Karpas-422 (cell line): ENCODE measurements around the gene TEDC1. TPM values are rescaled to one million over a fixed set of nuclear protein-coding genes. Genes with fewer than 3 reads are reported as not detected.
A peak's percentile ranks its signal among the peaks of the same experiment; 100 is the strongest.

ENCODE experiments used
- DNase-seq: peaks from one replicate; pipeline ENCODE4 v3.0.0-alpha.2; 2015
- H2AFZ ChIP-seq: fragments of 200-600 bp; sonication (generic); 2 replicates; pipeline ENCODE4 v1.6.1; 2014; ENCODE audit warnings: antibody characterized with exemption, low read length, mixed read lengths
- H3K27ac ChIP-seq: fragments of 200-600 bp; sonication (generic); 2 replicates; pipeline ENCODE4 v1.5.1; 2014; ENCODE audit warnings: mild to moderate bottlenecking, low read length, moderate library complexity
- H3K27me3 ChIP-seq: fragments of 200-600 bp; sonication (generic); 2 replicates; pipeline ENCODE4 v1.6.1; 2014; ENCODE audit warnings: low read length, mixed read lengths
- H3K36me3 ChIP-seq: fragments of 200-600 bp; sonication (generic); 2 replicates; pipeline ENCODE4 v1.6.1; 2014; ENCODE audit warnings: low read length, mixed read lengths; ENCODE audit not compliant: insufficient read depth
- H3K4me1 ChIP-seq: fragments of 200-600 bp; sonication (generic); 2 replicates; pipeline ENCODE4 v1.6.1; 2014; ENCODE audit warnings: mild to moderate bottlenecking, low read length, mixed read lengths
- H3K4me2 ChIP-seq: fragments of 200-600 bp; sonication (generic); 2 replicates; pipeline ENCODE4 v1.6.1; 2014; ENCODE audit warnings: low read length, low read depth, mild to moderate bottlenecking; ENCODE audit not compliant: poor library complexity, severe bottlenecking
- H3K4me3 ChIP-seq: fragments of 200-600 bp; sonication (generic); 2 replicates; pipeline ENCODE4 v1.5.1; 2014; ENCODE audit warnings: mild to moderate bottlenecking, antibody characterized with exemption, low read length, mixed read lengths
- H3K79me2 ChIP-seq: fragments of 200-600 bp; sonication (generic); 2 replicates; pipeline ENCODE4 v1.6.1; 2014; ENCODE audit warnings: mild to moderate bottlenecking, low read length, mixed read lengths
- H3K9ac ChIP-seq: fragments of 200-600 bp; sonication (generic); 2 replicates; pipeline ENCODE4 v1.6.0; 2014; ENCODE audit warnings: low read length
- H3K9me2 ChIP-seq: fragments of 200-600 bp; sonication (generic), shearing (Covaris generic); replicated peaks from 2 replicates; pipeline ENCODE4 v1.6.0; 2014; ENCODE audit warnings: mild to moderate bottlenecking, low read length, moderate library complexity; ENCODE audit not compliant: insufficient read depth
- H3K9me3 ChIP-seq: fragments of 300-700, 200-600 bp; sonication (generic); 2 replicates; pipeline ENCODE4 v1.6.1; 2014; ENCODE audit warnings: low read length, mixed read lengths
- H4K20me1 ChIP-seq: fragments of 200-600 bp; sonication (generic); 2 replicates; pipeline ENCODE4 v1.6.1; 2014; ENCODE audit warnings: mild to moderate bottlenecking, antibody characterized with exemption, low read length, low read depth; ENCODE audit not compliant: insufficient read depth
- total RNA-seq: library from RNA; depleted of rRNA; stranded (reverse); fragments of >200 nt; shearing (Covaris generic); gene quantifications from 2 replicates; pipeline ENCODE4 v1.2.3, GENCODE V29; 2014; ENCODE audit warnings: low replicate concordance

Gene TEDC1
- total RNA-seq, 1 experiment from 2014 or later = 9.8 TPM

- peak overlapping the region; percentile 81 for H3K27ac ChIP-seq
- peak overlapping the region; percentile 98 for H3K4me2 ChIP-seq
- peaks cover 56% of the 10 kb centered on the region for H3K4me1 ChIP-seq
- no peaks in the 10 kb centered on the region for H3K9me2 ChIP-seq
- H3K79me2 ChIP-seq = peaks cover 8% of the 10 kb centered on the region
- H3K36me3 ChIP-seq = no peaks in the 10 kb centered on the region
- DNase-seq = no peak
- no peaks in the 10 kb centered on the region for H3K9me3 ChIP-seq
- H3K4me3 ChIP-seq = peak overlapping the region; percentile 94
- H3K27me3 ChIP-seq = no peaks in the 10 kb centered on the region
- H4K20me1 ChIP-seq = peaks cover 24% of the 10 kb centered on the region
- peak overlapping the region; percentile 95 for H3K9ac ChIP-seq
- peak overlapping the region; percentile 94; the same call in 1 of the 2 replicates for H2AFZ ChIP-seq
Observed at GRCh38 chr14:105490267-105490571, 827 bp upstream of the TEDC1 start.

GRCh38 chr14:105491366-105491973, 424 bp downstream of the TEDC1 start:
- H3K79me2 ChIP-seq = peaks cover 8% of the 10 kb centered on the region
- H3K9me3 ChIP-seq = no peaks in the 10 kb centered on the region
- DNase-seq = peak; percentile 97
- H3K36me3 ChIP-seq = no peaks in the 10 kb centered on the region
- H4K20me1 ChIP-seq = peaks cover 24% of the 10 kb centered on the region
- no peaks in the 10 kb centered on the region for H3K9me2 ChIP-seq
- H2AFZ ChIP-seq = peak overlapping the region; percentile 64; the same call in 1 of the 2 replicates
- no peaks in the 10 kb centered on the region for H3K27me3 ChIP-seq
- H3K27ac ChIP-seq = peak overlapping the region; percentile 67
- peak overlapping the region; percentile 85 for H3K4me2 ChIP-seq
- H3K9ac ChIP-seq = peak overlapping the region; percentile 85
- peaks cover 46% of the 10 kb centered on the region for H3K4me1 ChIP-seq
- peak overlapping the region; percentile 87 for H3K4me3 ChIP-seq

GRCh38 chr14:105492031-105492970, 1.3 kb downstream of the TEDC1 start:
- Histone ChIP-seq H3K4me3 (peak overlapping the region; percentile 87; the same call in 1 of the 2 replicates), H3K27ac (no peak overlapping the region), H3K79me2 (peaks cover 8% of the 10 kb centered on the region), H3K4me1 (peaks cover 38% of the 10 kb centered on the region), H3K4me2 (peak overlapping the region; percentile 85), H4K20me1 (peaks cover 24% of the 10 kb centered on the region), H3K9ac (peak overlapping the region; percentile 27), H3K9me2 (no peaks in the 10 kb centered on the region), H3K9me3 (no peaks in the 10 kb centered on the region), H3K27me3 (no peaks in the 10 kb centered on the region), H3K36me3 (no peaks in the 10 kb centered on the region), H2AFZ (no peak overlapping the region)
- DNase-seq = no peak

- no peaks in the 10 kb centered on the region for H3K27me3 ChIP-seq
- no peak overlapping the region for H2AFZ ChIP-seq
- H3K4me2 ChIP-seq = no peak overlapping the region
- H3K27ac ChIP-seq = no peak overlapping the region
- peaks cover 29% of the 10 kb centered on the region for H3K4me1 ChIP-seq
- H3K4me3 ChIP-seq = no peak overlapping the region
- H3K9me3 ChIP-seq = no peaks in the 10 kb centered on the region
- no peaks in the 10 kb centered on the region for H3K9me2 ChIP-seq
- H3K36me3 ChIP-seq = no peaks in the 10 kb centered on the region
- peaks cover 20% of the 10 kb centered on the region for H4K20me1 ChIP-seq
- H3K9ac ChIP-seq = no peak overlapping the region
- H3K79me2 ChIP-seq = peaks cover 8% of the 10 kb centered on the region
- DNase-seq = no peak
Observed at GRCh38 chr14:105492971-105493871, 2.2 kb downstream of the TEDC1 start.

GRCh38 chr14:105493921-105494605, 3.0 kb downstream of the TEDC1 start:
- Histone ChIP-seq H3K4me3 (no peak overlapping the region), H2AFZ (no peak overlapping the region), H3K36me3 (no peaks in the 10 kb centered on the region), H3K4me1 (peaks cover 21% of the 10 kb centered on the region), H3K4me2 (no peak overlapping the region), H3K9me3 (no peaks in the 10 kb centered on the region), H3K27me3 (no peaks in the 10 kb centered on the region), H3K9me2 (no peaks in the 10 kb centered on the region), H3K9ac (no peak overlapping the region), H3K27ac (no peak overlapping the region), H4K20me1 (peaks cover 20% of the 10 kb centered on the region), H3K79me2 (peaks cover 5% of the 10 kb centered on the region)
- DNase-seq = no peak

GRCh38 chr14:105494606-105494929, 3.5 kb downstream of the TEDC1 start:
- H3K9ac ChIP-seq = no peak overlapping the region

GRCh38 chr14:105495101-105495989, 4.3 kb downstream of the TEDC1 start:
- no peaks in the 10 kb centered on the region for H3K36me3 ChIP-seq
- no peak overlapping the region for H3K4me2 ChIP-seq
- H3K27ac ChIP-seq = no peak overlapping the region
- H3K4me3 ChIP-seq = no peak overlapping the region
- no peaks in the 10 kb centered on the region for H3K9me2 ChIP-seq
- no peaks in the 10 kb centered on the region for H3K27me3 ChIP-seq
- no peak for DNase-seq
- peaks cover 8% of the 10 kb centered on the region for H3K4me1 ChIP-seq
- H3K9me3 ChIP-seq = no peaks in the 10 kb centered on the region
- H2AFZ ChIP-seq = no peak overlapping the region
- no peak overlapping the region for H3K9ac ChIP-seq
- H4K20me1 ChIP-seq = peaks cover 20% of the 10 kb centered on the region
- peaks cover 5% of the 10 kb centered on the region for H3K79me2 ChIP-seq

More at GRCh38 chr14:105494606-105494929, 3.5 kb downstream of the TEDC1 start:
- Histone ChIP-seq H3K4me1 (peaks cover 16% of the 10 kb centered on the region), H3K27me3 (no peaks in the 10 kb centered on the region), H3K9me2 (no peaks in the 10 kb centered on the region), H4K20me1 (peaks cover 20% of the 10 kb centered on the region), H3K4me2 (no peak overlapping the region), H3K4me3 (no peak overlapping the region), H3K79me2 (peaks cover 5% of the 10 kb centered on the region), H3K36me3 (no peaks in the 10 kb centered on the region), H3K27ac (no peak overlapping the region), H2AFZ (no peak overlapping the region), H3K9me3 (no peaks in the 10 kb centered on the region)
- no peak for DNase-seq
